ENCODE results near the gene GNB1.

The GNB1 gene

GRCh38 chr1:1809489-1809888 lies 81.4 kb downstream of the GNB1 start:
- DNase-seq = no peak

- no peak for DNase-seq
Observed at GRCh38 chr1:1808206-1808605, 82.7 kb downstream of the GNB1 start.

- no peak for DNase-seq
Observed at GRCh38 chr1:1806890-1807289, 84.0 kb downstream of the GNB1 start.

- no peak for DNase-seq
Observed at GRCh38 chr1:1804301-1804700, 86.6 kb downstream of the GNB1 start.

GRCh38 chr1:1802871-1803270 lies 88.0 kb downstream of the GNB1 start:
- DNase-seq = no peak

GRCh38 chr1:1799716-1800115 lies 91.2 kb downstream of the GNB1 start:
- no peak for DNase-seq

- DNase-seq = no peak
Observed at GRCh38 chr1:1797731-1798341, 93.1 kb downstream of the GNB1 start.

GRCh38 chr1:1796466-1796865 lies 94.4 kb downstream of the GNB1 start:
- DNase-seq = no peak

GRCh38 chr1:1794999-1795398 lies 95.9 kb downstream of the GNB1 start:
- DNase-seq = no peak

GRCh38 chr1:1793481-1794244 lies 97.2 kb downstream of the GNB1 start:
- no peak for DNase-seq

- no peak for DNase-seq
Observed at GRCh38 chr1:1788646-1789431, 102.0 kb downstream of the GNB1 start.

- DNase-seq = no peak
Observed at GRCh38 chr1:1788136-1788535, 102.8 kb downstream of the GNB1 start.

- no peak for DNase-seq
Observed at GRCh38 chr1:1786836-1787605, 103.9 kb downstream of the GNB1 start.

GRCh38 chr1:1785666-1786065 lies 105.2 kb downstream of the GNB1 start:
- DNase-seq = no peak

GRCh38 chr1:1784933-1785332 lies 106.0 kb downstream of the GNB1 start:
- no peak for DNase-seq

GRCh38 chr1:1783320-1783719 lies 107.6 kb downstream of the GNB1 start:
- DNase-seq = no peak

GRCh38 chr1:1782399-1783221 lies 108.3 kb downstream of the GNB1 start:
- peak; percentile 72 for DNase-seq

GRCh38 chr1:1781526-1781903 lies 109.4 kb downstream of the GNB1 start:
- no peak for DNase-seq

GRCh38 chr1:1780598-1781525 lies 110.0 kb downstream of the GNB1 start:
- DNase-seq = no peak

- DNase-seq = peak; percentile 28
Observed at GRCh38 chr1:1779691-1780597, 110.9 kb downstream of the GNB1 start.
